Mesenchymal stem cell (in vitro differentiated cells and primary cell): Measurements from ENCODE around the gene MPRIP.

Experiments used
- DNase-seq: peaks from one replicate; pipeline ENCODE4 v3.0.0-alpha.2; 2013
- H2AFZ ChIP-seq: one replicate; pipeline ENCODE4 v1.6.1; 2013; ENCODE audit warnings: low read depth, mild to moderate bottlenecking, control low read depth, inconsistent platforms, low read length, moderate library complexity
- H2AK5ac ChIP-seq: 2 replicates; pipeline ENCODE4 v1.6.1; 2013; ENCODE audit warnings: low read length, moderate library complexity, mild to moderate bottlenecking, inconsistent platforms; ENCODE audit not compliant: severe bottlenecking
- H2BK120ac ChIP-seq: one replicate; pipeline ENCODE4 v1.6.1; 2013; ENCODE audit warnings: low read depth, mild to moderate bottlenecking, inconsistent platforms, low read length, moderate library complexity
- H2BK12ac ChIP-seq, 2 experiments: one replicate each; pipeline ENCODE4 v1.6.1; 2013; ENCODE audit warnings: inconsistent platforms in 2 of 2, low read length in 2 of 2, mild to moderate bottlenecking in 2 of 2, moderate library complexity in 2 of 2, control low read depth in 1 of 2
- H2BK15ac ChIP-seq: one replicate; pipeline ENCODE4 v1.6.1; 2013; ENCODE audit warnings: mild to moderate bottlenecking, low read depth, inconsistent platforms; ENCODE audit not compliant: poor library complexity, severe bottlenecking
- H2BK5ac ChIP-seq: 2 replicates; pipeline ENCODE4 v1.6.1; 2013; ENCODE audit warnings: low read depth, mild to moderate bottlenecking, low read length, control low read depth, inconsistent platforms; ENCODE audit not compliant: poor library complexity, severe bottlenecking
- H3K14ac ChIP-seq, 2 experiments: one replicate each; pipeline ENCODE4 v1.6.1; 2013; ENCODE audit warnings: inconsistent platforms in 2 of 2, low read length in 2 of 2, control low read depth in 1 of 2, mild to moderate bottlenecking in 1 of 2, moderate library complexity in 1 of 2
- H3K18ac ChIP-seq, 2 experiments: one replicate each; pipeline ENCODE4 v1.6.1; 2013; ENCODE audit warnings: inconsistent platforms in 2 of 2, low read length in 2 of 2, control low read depth in 1 of 2, low read depth in 1 of 2, mild to moderate bottlenecking in 1 of 2
- H3K23ac ChIP-seq, 2 experiments: one replicate each; pipeline ENCODE4 v1.6.1; 2013; ENCODE audit warnings: inconsistent platforms in 2 of 2, low read length in 2 of 2, mild to moderate bottlenecking in 2 of 2, moderate library complexity in 2 of 2, control low read depth in 1 of 2
- H3K27ac ChIP-seq: 2 replicates; pipeline ENCODE4 v1.5.1; 2013; ENCODE audit warnings: mild to moderate bottlenecking, moderate library complexity, low read length, control low read depth, inconsistent platforms; ENCODE audit not compliant: poor library complexity, severe bottlenecking
- H3K27me3 ChIP-seq, 2 experiments: 2 replicates each; pipeline versions ENCODE4 v1.6.1 to v1.7.0; 2013; ENCODE audit warnings: low read length in 2 of 2, mild to moderate bottlenecking in 2 of 2, moderate library complexity in 2 of 2, control low read depth in 1 of 2, inconsistent platforms in 1 of 2; ENCODE audit not compliant: control insufficient read depth in 1 of 2, insufficient read depth in 1 of 2
- H3K36me3 ChIP-seq, 2 experiments: 2 replicates each; pipeline versions ENCODE4 v1.6.1 to v1.7.0; 2013; ENCODE audit warnings: low read length in 2 of 2, control low read depth in 1 of 2, inconsistent platforms in 1 of 2, low read depth in 1 of 2, mild to moderate bottlenecking in 1 of 2; ENCODE audit not compliant: insufficient read depth in 2 of 2, control insufficient read depth in 1 of 2
- H3K4ac ChIP-seq, 2 experiments: one replicate each; pipeline ENCODE4 v1.6.1; 2013; ENCODE audit warnings: inconsistent platforms in 2 of 2, low read length in 2 of 2, mild to moderate bottlenecking in 2 of 2, moderate library complexity in 2 of 2, control low read depth in 1 of 2, low read depth in 1 of 2
- H3K4me1 ChIP-seq: 2 replicates; pipeline ENCODE4 v1.6.1; 2013; ENCODE audit warnings: low read depth, low read length, control low read depth; ENCODE audit not compliant: control insufficient read depth, insufficient read depth
- H3K4me2 ChIP-seq: 2 replicates; pipeline ENCODE4 v1.6.1; 2013; ENCODE audit warnings: low read length, mild to moderate bottlenecking, inconsistent platforms; ENCODE audit not compliant: poor library complexity, severe bottlenecking
- H3K4me3 ChIP-seq, 2 experiments: 2 replicates each; pipeline versions ENCODE4 v1.5.1 to v1.7.0; 2013; ENCODE audit warnings: low read length in 2 of 2, mild to moderate bottlenecking in 2 of 2, control low read depth in 1 of 2, low read depth in 1 of 2; ENCODE audit not compliant: insufficient read depth in 1 of 2
- H3K79me1 ChIP-seq: replicated peaks from 2 replicates; pipeline ENCODE4 v1.6.1; 2013; ENCODE audit warnings: mild to moderate bottlenecking, control low read depth, low read length, inconsistent platforms; ENCODE audit not compliant: poor library complexity, severe bottlenecking
- H3K9ac ChIP-seq: 2 replicates; pipeline ENCODE4 v1.7.0; 2013; ENCODE audit warnings: mild to moderate bottlenecking, low read length, moderate library complexity
- H3K9me3 ChIP-seq: 2 replicates; pipeline ENCODE4 v1.7.0; 2013; ENCODE audit warnings: mild to moderate bottlenecking, low read length; ENCODE audit not compliant: control insufficient read depth
- H4K8ac ChIP-seq: one replicate; pipeline ENCODE4 v1.6.1; 2013; ENCODE audit warnings: inconsistent platforms, mild to moderate bottlenecking, low read length, moderate library complexity
- H4K91ac ChIP-seq: one replicate; pipeline ENCODE4 v1.6.1; 2013; ENCODE audit warnings: mild to moderate bottlenecking, low read length, inconsistent platforms
- WGBS: methylation state at CpG from one replicate; pipeline ENCODE4 v1.1.7; 2013; ENCODE audit warnings: mixed read lengths; 5-methylcytosine and 5-hydroxymethylcytosine counted together

Gene MPRIP

DNA sequence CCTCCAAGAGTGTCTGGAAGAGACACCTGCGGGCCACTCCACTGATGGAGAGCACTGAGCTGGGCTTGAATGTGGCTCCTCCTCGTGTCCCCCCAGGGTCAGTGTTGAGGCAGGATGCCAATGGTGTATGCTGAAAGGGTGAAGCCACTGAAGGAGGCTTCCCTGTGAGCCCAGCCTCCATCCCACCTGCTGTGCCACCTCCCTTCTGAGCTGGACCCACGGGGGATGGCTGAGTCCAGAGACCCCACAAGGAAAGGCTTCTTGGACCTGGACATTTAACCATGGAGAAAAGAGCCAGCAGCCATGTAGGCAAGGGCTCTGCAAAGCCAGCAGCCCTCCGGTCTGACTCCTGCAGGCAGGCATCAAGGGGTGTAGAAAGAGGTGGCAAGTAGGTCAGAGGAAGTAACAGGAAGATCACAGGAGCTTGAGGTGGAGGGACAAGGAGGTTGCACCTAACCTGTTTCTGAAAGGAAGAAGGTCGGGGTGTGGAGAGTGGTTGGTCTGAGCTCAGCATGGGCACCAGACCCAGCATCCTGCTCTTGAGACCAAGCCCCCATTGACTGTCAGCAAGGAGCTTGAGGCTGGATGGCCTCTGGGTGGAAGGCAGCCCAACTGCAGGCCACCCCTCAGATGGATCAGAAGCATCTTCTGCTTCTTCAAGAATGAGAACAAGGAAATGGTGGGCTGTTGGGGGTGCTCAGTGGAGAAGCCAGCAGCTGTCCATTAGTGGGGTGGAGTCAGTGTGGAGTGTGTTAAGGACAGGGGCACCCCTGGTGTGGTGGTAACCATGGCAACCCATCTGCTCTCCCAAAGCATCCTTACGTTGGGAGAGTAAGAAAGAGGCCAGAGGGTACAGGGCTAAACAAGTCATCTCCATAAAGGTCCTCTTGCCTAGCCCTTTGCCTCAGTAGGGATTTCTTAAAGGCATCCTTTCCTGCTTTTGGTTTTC, 83.2 kb downstream of the MPRIP start:
- H3K4me2 ChIP-seq = no peak overlapping the region
- no peak overlapping the region for H4K91ac ChIP-seq
- peaks cover 57% of the 10 kb centered on the region for H3K79me1 ChIP-seq
- no peak overlapping the region for H2BK15ac ChIP-seq
- peaks cover 37 to 40% of the 10 kb centered on the region in 2 experiments for H3K36me3 ChIP-seq
- no peak for DNase-seq
- H2BK12ac ChIP-seq = no peak overlapping the region
- H4K8ac ChIP-seq = no peak overlapping the region
- H3K18ac ChIP-seq = no peak overlapping the region
- H3K27ac ChIP-seq = no peak overlapping the region
- H3K4ac ChIP-seq = no peak overlapping the region
- H3K9me3 ChIP-seq = no peaks in the 10 kb centered on the region
- H3K4me3 ChIP-seq = peak overlapping the region in 1 of 2 experiments; percentile 3
- no peak overlapping the region for H2BK5ac ChIP-seq
- no peak overlapping the region for H3K14ac ChIP-seq
- 93% methylated on average over 6 of the region's 6 CpGs for WGBS
- no peak overlapping the region for H2BK120ac ChIP-seq
- H2AK5ac ChIP-seq = no peak overlapping the region
- H3K27me3 ChIP-seq = no peaks in the 10 kb centered on the region
- H3K4me1 ChIP-seq = peaks cover 24% of the 10 kb centered on the region
- no peak overlapping the region for H3K9ac ChIP-seq
- no peak overlapping the region for H2AFZ ChIP-seq
- H3K23ac ChIP-seq = no peak overlapping the region

DNA sequence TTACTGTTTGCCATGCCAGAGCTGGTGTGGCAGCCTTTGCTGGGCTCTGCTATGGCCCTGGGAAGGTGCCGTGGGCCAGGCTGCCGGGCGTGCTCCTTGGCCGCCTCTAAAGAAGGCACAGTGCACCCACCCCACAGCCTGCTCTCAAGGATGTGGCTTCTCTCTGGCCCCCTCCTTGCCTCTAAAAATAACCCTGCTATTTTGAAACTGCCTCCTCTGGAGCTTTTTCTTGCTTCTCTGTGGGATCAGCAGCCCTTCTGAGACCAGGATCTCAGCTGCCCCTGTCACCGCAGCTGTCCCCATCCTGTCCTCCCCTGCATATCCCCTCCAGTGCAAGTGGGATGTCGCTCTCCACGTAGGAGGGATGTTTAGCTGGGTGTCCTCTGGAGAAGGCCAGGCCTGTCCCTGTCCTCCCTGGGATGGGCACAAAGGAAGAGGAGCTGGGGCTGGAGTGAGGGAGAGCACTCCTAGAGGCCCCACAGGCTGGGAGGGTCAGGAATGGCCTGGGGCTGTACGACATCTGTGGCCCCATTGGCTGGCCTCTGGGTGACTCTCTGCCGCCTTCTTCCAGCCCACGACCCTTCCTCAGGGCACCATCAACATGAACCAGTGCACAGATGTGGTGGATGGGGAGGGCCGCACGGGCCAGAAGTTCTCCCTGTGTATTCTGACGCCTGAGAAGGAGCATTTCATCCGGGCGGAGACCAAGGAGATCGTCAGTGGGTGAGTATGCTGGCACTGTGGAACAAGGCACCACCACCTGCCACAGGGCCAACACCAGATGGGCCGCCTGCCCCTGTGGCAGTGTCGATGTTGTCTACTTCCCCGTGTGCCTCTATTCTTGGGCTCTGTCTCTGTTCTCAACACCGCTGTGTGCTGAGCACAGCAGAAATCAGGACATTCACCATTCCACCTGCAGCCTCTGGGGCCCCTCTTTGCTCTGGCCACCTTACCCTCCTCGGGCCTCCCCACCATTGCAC, 84.2 kb downstream of the MPRIP start:
- H3K4ac ChIP-seq = no peak overlapping the region
- H3K27me3 ChIP-seq = no peaks in the 10 kb centered on the region
- H2AFZ ChIP-seq = no peak overlapping the region
- no peak for DNase-seq
- no peak overlapping the region for H3K9ac ChIP-seq
- H3K4me1 ChIP-seq = peaks cover 23% of the 10 kb centered on the region
- no peak overlapping the region for H3K4me3 ChIP-seq
- no peaks in the 10 kb centered on the region for H3K9me3 ChIP-seq
- no peak overlapping the region for H2BK12ac ChIP-seq
- H3K79me1 ChIP-seq = peaks cover 67% of the 10 kb centered on the region
- H3K36me3 ChIP-seq = peaks cover 46 to 50% of the 10 kb centered on the region in 2 experiments
- H2BK5ac ChIP-seq = no peak overlapping the region
- H2AK5ac ChIP-seq = no peak overlapping the region
- no peak overlapping the region for H3K23ac ChIP-seq
- peak overlapping the region; percentile 27 for H4K8ac ChIP-seq
- no peak overlapping the region for H2BK120ac ChIP-seq
- H3K14ac ChIP-seq = no peak overlapping the region
- WGBS = 96% methylated on average over 21 of the region's 21 CpGs
- no peak overlapping the region for H2BK15ac ChIP-seq
- H3K4me2 ChIP-seq = no peak overlapping the region
- H3K18ac ChIP-seq = no peak overlapping the region
- H3K27ac ChIP-seq = no peak overlapping the region
- no peak overlapping the region for H4K91ac ChIP-seq

DNA sequence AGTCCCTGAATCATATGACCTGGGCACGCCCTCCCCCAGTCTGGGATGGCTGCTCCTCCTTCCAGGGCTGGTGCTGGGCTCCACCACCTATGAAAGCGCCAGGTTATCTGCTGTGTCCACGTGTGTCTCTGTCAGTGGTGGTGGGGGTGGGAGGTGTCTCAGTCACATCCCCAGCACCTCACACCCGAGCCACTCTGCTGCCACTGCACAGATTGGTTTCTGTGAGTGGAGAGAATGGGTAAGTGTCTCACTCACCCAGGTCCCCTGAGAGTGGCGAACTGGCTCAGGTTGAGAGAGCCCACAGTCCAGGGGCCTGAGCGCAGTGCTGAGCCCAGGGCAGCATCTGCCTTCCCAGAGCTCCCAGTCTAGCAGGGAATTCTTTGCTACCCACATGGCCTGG, 84.9 kb downstream of the MPRIP start:
- Histone ChIP-seq H3K23ac (no peak overlapping the region), H3K4me2 (no peak overlapping the region), H3K27ac (no peak overlapping the region), H3K9me3 (no peaks in the 10 kb centered on the region), H2BK120ac (no peak overlapping the region), H2BK5ac (no peak overlapping the region), H3K14ac (peak overlapping the region in 1 of 2 experiments; percentile 1), H2BK15ac (no peak overlapping the region), H2BK12ac (no peak overlapping the region), H3K18ac (no peak overlapping the region), H3K4me3 (no peak overlapping the region), H3K27me3 (no peaks in the 10 kb centered on the region), H3K79me1 (peaks cover 73% of the 10 kb centered on the region), H3K9ac (no peak overlapping the region), H3K4ac (no peak overlapping the region), H2AFZ (no peak overlapping the region), H4K91ac (no peak overlapping the region), H2AK5ac (no peak overlapping the region), H3K4me1 (peaks cover 26% of the 10 kb centered on the region), H4K8ac (peak overlapping the region; percentile 27), H3K36me3 (peaks cover 54 to 57% of the 10 kb centered on the region in 2 experiments)
- no peak for DNase-seq
- WGBS = 95% methylated on average over 4 of the region's 6 CpGs
